Ishikawa (cell line): Measurements from ENCODE around the gene CD207.

Experiments
- CEBPB ChIP-seq: IDR thresholded peaks from 2 replicates; pipeline ENCODE4 v1.6.1; 2012
- CREB1 ChIP-seq: IDR thresholded peaks from 2 replicates; pipeline ENCODE4 v1.6.1; 2012; ENCODE audit warnings: low read depth
- EGR1 ChIP-seq: IDR thresholded peaks from 2 replicates; pipeline ENCODE4 v1.6.1; 2012
- EP300 ChIP-seq: IDR thresholded peaks from 2 replicates; pipeline ENCODE4 v1.6.1; 2012; ENCODE audit warnings: borderline replicate concordance
- FOXM1 ChIP-seq: IDR thresholded peaks from 2 replicates; pipeline ENCODE4 v1.6.1; 2012; ENCODE audit warnings: low read depth, borderline replicate concordance
- MAX ChIP-seq: IDR thresholded peaks from 2 replicates; pipeline ENCODE4 v1.6.1; 2012
- NFIC ChIP-seq: IDR thresholded peaks from 2 replicates; pipeline ENCODE4 v1.6.1; 2012
- RAD21 ChIP-seq: IDR thresholded peaks from 2 replicates; pipeline ENCODE4 v1.6.1; 2012; ENCODE audit warnings: low read depth
- REST ChIP-seq: IDR thresholded peaks from 2 replicates; pipeline ENCODE4 v1.6.1; 2012; ENCODE audit warnings: low read depth, mild to moderate bottlenecking
- TAF1 ChIP-seq: IDR thresholded peaks from 2 replicates; pipeline ENCODE4 v1.6.1; 2012; ENCODE audit warnings: low read depth, mild to moderate bottlenecking
- TCF12 ChIP-seq: IDR thresholded peaks from 2 replicates; pipeline ENCODE4 v1.6.1; 2012; ENCODE audit warnings: low read depth
- TEAD4 ChIP-seq: IDR thresholded peaks from 2 replicates; pipeline ENCODE4 v1.6.1; 2012
- USF1 ChIP-seq: IDR thresholded peaks from 2 replicates; pipeline ENCODE4 v1.6.1; 2012
- YY1 ChIP-seq: IDR thresholded peaks from 2 replicates; pipeline ENCODE4 v1.6.1; 2012; ENCODE audit warnings: low read depth
- ZBTB7A ChIP-seq: IDR thresholded peaks from 2 replicates; pipeline ENCODE4 v1.6.1; 2012; ENCODE audit warnings: low read depth

Gene CD207

GRCh38 chr2:70835643-70836042 lies at the start of gene CD207:
Gene CD207 (minus strand): TSS chr2:70835816. CDS start chr2:70835776, 40 bp downstream.
- TF ChIP-seq TEAD4: no peak
- TF ChIP-seq EGR1: no peak
- no peak for TF ChIP-seq MAX
- no peak for TF ChIP-seq REST
- TF ChIP-seq TCF12: no peak
- no peak for TF ChIP-seq CEBPB
- TF ChIP-seq CREB1: no peak
- no peak for TF ChIP-seq USF1
- TF ChIP-seq EP300: no peak
- TF ChIP-seq YY1: no peak
- TF ChIP-seq ZBTB7A: no peak
- no peak for TF ChIP-seq TAF1
- TF ChIP-seq FOXM1: no peak
- TF ChIP-seq RAD21: no peak
- TF ChIP-seq NFIC: no peak

GRCh38 chr2:70873541-70873940 lies 37.9 kb upstream of the CD207 start:
- TF ChIP-seq EP300 (no peak), TAF1 (no peak), TEAD4 (no peak), USF1 (no peak), RAD21 (no peak), NFIC (no peak), ZBTB7A (no peak), TCF12 (no peak)

GRCh38 chr2:70871398-70872211 lies 36.0 kb upstream of the CD207 start:
- TF ChIP-seq FOXM1 (no peak), NFIC (no peak), CREB1 (no peak), TAF1 (no peak), YY1 (no peak; the same call in 1 of the 2 replicates), EP300 (no peak), ZBTB7A (peak; percentile 56; the same call in 1 of the 2 replicates), USF1 (no peak), EGR1 (no peak), REST (no peak), RAD21 (peak; percentile 96), TEAD4 (no peak), CEBPB (peak; percentile 78), MAX (no peak), TCF12 (no peak)

GRCh38 chr2:70870790-70871189 lies 35.2 kb upstream of the CD207 start:
- TF ChIP-seq NFIC (peak; percentile 57; the same call in 1 of the 2 replicates), RAD21 (no peak), YY1 (no peak), USF1 (no peak), TEAD4 (no peak), EP300 (no peak), CREB1 (no peak), EGR1 (no peak)

GRCh38 chr2:70868970-70869369 lies 33.4 kb upstream of the CD207 start:
- TF ChIP-seq NFIC (no peak), CREB1 (no peak), YY1 (no peak), MAX (no peak), TEAD4 (no peak)
